Loucy (cell line): ENCODE results near the gene PLPP3.

Source experiments
- H2AFZ ChIP-seq: fragments of 200-600 bp; sonication (generic); 2 replicates; pipeline ENCODE4 v1.6.0; 2016; ENCODE audit warnings: antibody characterized with exemption, mild to moderate bottlenecking, low read length, moderate library complexity
- H3F3A ChIP-seq: fragments of 200-600 bp; 2 replicates; pipeline ENCODE4 v1.6.0; 2016; ENCODE audit warnings: antibody characterized with exemption, low read depth, mild to moderate bottlenecking
- H3K27me3 ChIP-seq: fragments of 200-600 bp; sonication (generic); 2 replicates; pipeline ENCODE4 v1.6.1; 2014; ENCODE audit warnings: low read length, mild to moderate bottlenecking; ENCODE audit not compliant: insufficient read depth, poor library complexity, severe bottlenecking
- H3K36me3 ChIP-seq: fragments of 200-600 bp; sonication (generic); 2 replicates; pipeline ENCODE4 v1.6.1; 2016; ENCODE audit warnings: low read length; ENCODE audit not compliant: insufficient read depth
- H3K4me1 ChIP-seq: fragments of 200-600 bp; sonication (generic); 2 replicates; pipeline ENCODE4 v1.5.1; 2014; ENCODE audit warnings: low read length, mild to moderate bottlenecking; ENCODE audit not compliant: insufficient read depth, poor library complexity, severe bottlenecking
- H3K4me2 ChIP-seq: fragments of 200-600 bp; sonication (generic); 2 replicates; pipeline ENCODE4 v1.6.0; 2014; ENCODE audit warnings: antibody characterized with exemption, low read length, low read depth, mild to moderate bottlenecking; ENCODE audit not compliant: poor library complexity, severe bottlenecking
- H3K4me3 ChIP-seq: fragments of 200-600 bp; sonication (generic); 2 replicates; pipeline ENCODE4 v1.5.1; 2014; ENCODE audit warnings: low read length, mild to moderate bottlenecking, mixed read lengths; ENCODE audit not compliant: poor library complexity, severe bottlenecking
- H3K79me2 ChIP-seq: fragments of 200-600 bp; sonication (generic); 2 replicates; pipeline ENCODE4 v1.6.1; 2014; ENCODE audit warnings: low read length; ENCODE audit not compliant: insufficient read depth
- H3K9ac ChIP-seq: fragments of 200-600 bp; sonication (generic); 2 replicates; pipeline ENCODE4 v1.6.0; 2014; ENCODE audit warnings: mild to moderate bottlenecking, low read depth, low read length, moderate library complexity; ENCODE audit not compliant: poor library complexity, severe bottlenecking
- H3K9me2 ChIP-seq: fragments of 200-600 bp; sonication (generic); replicated peaks from 2 replicates; pipeline ENCODE4 v1.6.1; 2016; ENCODE audit warnings: low read depth, low read length, mixed read lengths
- H3K9me3 ChIP-seq: fragments of 200-600 bp; sonication (generic); 2 replicates; pipeline ENCODE4 v1.6.1; 2014; ENCODE audit warnings: mild to moderate bottlenecking, antibody characterized with exemption, low read length, low read depth; ENCODE audit not compliant: insufficient read depth
- H4K20me1 ChIP-seq: fragments of 200-600 bp; sonication (generic); 2 replicates; pipeline ENCODE4 v1.6.0; 2014; ENCODE audit warnings: antibody characterized with exemption, low read length, mild to moderate bottlenecking; ENCODE audit not compliant: insufficient read depth, poor library complexity, severe bottlenecking
- CTCF ChIP-seq: fragments of 200-600 bp; sonication (generic); conservative IDR thresholded peaks from 2 replicates; pipeline ENCODE4 v1.5.1; 2014; ENCODE audit warnings: mild to moderate bottlenecking, antibody characterized with exemption, low read length
- EZH2phosphoT487 ChIP-seq: fragments of 200-600 bp; IDR thresholded peaks from 2 replicates; pipeline ENCODE4 v1.6.1; 2018; ENCODE audit warnings: antibody characterized with exemption, mild to moderate bottlenecking, moderate library complexity, borderline replicate concordance

PLPP3 gene

DNA sequence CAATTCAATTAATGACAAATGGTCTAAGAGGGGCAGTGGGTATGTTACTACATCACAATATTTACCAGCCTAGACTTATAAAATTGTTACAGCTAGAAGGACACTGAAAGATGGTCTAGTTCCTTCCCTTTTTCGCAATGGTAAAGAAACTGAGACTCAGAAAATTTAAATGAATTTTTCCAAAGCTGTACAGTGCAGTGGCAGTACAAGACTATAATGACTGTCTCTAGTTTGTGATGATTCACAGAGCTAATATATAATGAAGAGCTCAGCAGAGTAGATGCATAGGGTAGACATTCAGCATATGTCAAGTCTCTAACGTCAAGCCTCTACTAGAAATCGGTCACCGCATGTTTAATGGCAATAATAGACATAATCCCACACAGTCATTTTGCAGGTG, 4.6 kb downstream of the PLPP3 start:
- Histone ChIP-seq H2AFZ (no peak overlapping the region), H3K4me2 (no peak overlapping the region), H3K9me2 (no peaks in the 10 kb centered on the region), H3K79me2 (no peaks in the 10 kb centered on the region), H3K4me3 (no peak overlapping the region), H3F3A (no peaks in the 10 kb centered on the region), H4K20me1 (no peaks in the 10 kb centered on the region), H3K9me3 (no peaks in the 10 kb centered on the region), H3K36me3 (no peaks in the 10 kb centered on the region), H3K9ac (no peak overlapping the region), H3K27me3 (peaks cover 18% of the 10 kb centered on the region), H3K4me1 (no peaks in the 10 kb centered on the region)
- TF ChIP-seq EZH2phosphoT487 (no peak), CTCF (no peak)

- Histone ChIP-seq H3K4me1 (no peaks in the 10 kb centered on the region), H3K79me2 (no peaks in the 10 kb centered on the region), H2AFZ (no peak overlapping the region), H3K4me2 (no peak overlapping the region), H3K4me3 (no peak overlapping the region), H3K36me3 (no peaks in the 10 kb centered on the region), H3K27me3 (peaks cover 6% of the 10 kb centered on the region), H3K9me3 (no peaks in the 10 kb centered on the region), H3F3A (no peaks in the 10 kb centered on the region), H4K20me1 (no peaks in the 10 kb centered on the region), H3K9ac (no peak overlapping the region), H3K9me2 (no peaks in the 10 kb centered on the region)
- TF ChIP-seq CTCF (no peak), EZH2phosphoT487 (no peak)
Measured at GRCh38 chr1:56573311-56573710, 6.1 kb downstream of the PLPP3 start.

- H3K4me2 ChIP-seq = no peak overlapping the region
- no peaks in the 10 kb centered on the region for H3K9me2 ChIP-seq
- no peak overlapping the region for H2AFZ ChIP-seq
- H3F3A ChIP-seq = no peaks in the 10 kb centered on the region
- H3K79me2 ChIP-seq = no peaks in the 10 kb centered on the region
- no peaks in the 10 kb centered on the region for H3K36me3 ChIP-seq
- TF ChIP-seq EZH2phosphoT487 (no peak), CTCF (no peak)
- no peaks in the 10 kb centered on the region for H3K4me1 ChIP-seq
- H3K9me3 ChIP-seq = no peaks in the 10 kb centered on the region
- no peak overlapping the region for H3K9ac ChIP-seq
- H3K27me3 ChIP-seq = no peaks in the 10 kb centered on the region
- no peak overlapping the region for H3K4me3 ChIP-seq
- no peaks in the 10 kb centered on the region for H4K20me1 ChIP-seq
Measured at GRCh38 chr1:56572334-56573050, 6.9 kb downstream of the PLPP3 start.
